GM19324 (cell line): ENCODE results near the gene ZNF425.
"Not testable (repeated sequence)": the region's sequence is repeated elsewhere in the genome, so short reads cannot be mapped to it uniquely, and the experiment has no call there.

Source experiments
- ATAC-seq: cut with Tn5 transposase; IDR thresholded peaks from one replicate; pipeline ENCODE4 v1.9.1; 2021; ENCODE audit warnings: mild to moderate bottlenecking, moderate library complexity; ENCODE audit not compliant: unreplicated experiment, low FRiP score

Gene ZNF425

DNA sequence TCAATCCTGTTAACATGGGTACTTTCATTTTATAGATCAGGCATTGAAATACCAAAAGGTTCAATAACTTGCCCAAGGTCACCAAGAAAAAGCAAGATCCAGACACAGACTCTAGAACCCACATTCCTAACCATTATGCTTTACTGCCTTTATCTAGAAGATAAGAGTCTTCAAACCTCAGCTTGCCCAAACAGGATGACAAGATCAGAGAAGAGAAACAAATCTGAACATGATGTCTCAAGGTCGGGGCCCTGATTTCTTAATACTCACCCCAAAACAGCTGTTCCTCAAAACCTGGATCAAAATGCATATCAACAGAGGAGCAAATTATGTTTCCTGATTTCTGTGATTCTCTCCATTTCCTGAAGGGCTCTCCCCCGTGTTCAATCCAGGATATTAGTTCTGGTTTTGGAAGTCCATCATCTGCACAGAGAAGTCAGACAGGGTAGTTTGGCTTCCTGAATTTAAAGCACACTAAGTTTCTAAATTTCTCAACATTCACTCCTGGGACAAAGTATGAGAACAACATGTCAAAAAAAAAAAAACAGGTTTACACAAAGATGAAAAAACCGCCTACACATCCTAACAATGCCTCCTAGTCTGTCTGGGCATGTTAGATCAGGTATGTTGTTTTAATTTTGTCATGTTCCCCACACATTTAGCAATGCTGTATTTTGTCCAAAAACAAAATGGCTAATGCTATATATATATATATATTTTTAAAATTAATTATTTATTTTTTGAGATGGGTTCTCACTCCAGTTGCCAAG, 51.8 kb downstream of the ZNF425 start:
- ATAC-seq, result no peak

GRCh38 chr7:149072438-149072775, 53.7 kb downstream of the ZNF425 start:
- ATAC-seq, result no peak

GRCh38 chr7:149071641-149072437, 54.3 kb downstream of the ZNF425 start:
- ATAC-seq, result no peak

- ATAC-seq, result no peak
Observed at GRCh38 chr7:149071182-149071635, 54.9 kb downstream of the ZNF425 start.

- no peak for ATAC-seq
Observed at GRCh38 chr7:149070372-149071125, 55.6 kb downstream of the ZNF425 start.

DNA sequence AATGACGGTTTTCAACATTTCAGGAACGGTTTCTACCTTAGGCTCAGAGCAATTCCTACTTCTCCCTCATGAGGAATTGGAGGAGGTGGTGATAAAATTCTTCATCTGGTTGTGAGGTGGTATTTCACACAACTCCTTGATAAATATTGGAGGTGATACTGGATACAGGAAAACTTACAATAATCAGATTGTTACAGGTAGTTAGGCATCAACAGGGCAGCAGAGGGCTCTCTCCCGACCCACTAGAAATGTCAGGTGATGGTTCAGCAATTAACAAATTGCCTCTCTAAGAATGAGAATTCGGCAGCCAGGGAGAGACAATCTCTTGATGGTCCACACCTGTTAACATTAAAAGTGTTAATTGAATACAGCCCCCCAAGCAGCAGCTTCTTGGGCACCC, 58.3 kb downstream of the ZNF425 start:
- ATAC-seq, result no peak

DNA sequence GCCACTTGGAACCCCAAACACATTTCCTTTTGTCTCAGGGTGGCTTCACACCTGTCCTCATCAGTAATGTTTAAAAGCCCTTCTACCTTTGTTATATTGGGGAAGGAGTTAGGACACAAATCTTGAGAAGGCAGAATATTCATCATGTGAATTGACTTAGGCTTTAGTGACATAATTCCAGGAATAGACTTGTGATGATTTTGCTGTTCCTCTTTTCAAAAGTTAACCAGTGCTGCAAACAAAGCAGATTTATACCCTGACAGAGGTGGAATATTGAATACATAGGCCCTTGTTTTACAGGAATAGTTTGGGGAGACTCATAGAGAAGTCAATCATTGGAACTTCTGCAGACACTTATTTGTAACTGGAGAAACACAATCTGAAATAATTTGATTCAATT, 62.6 kb downstream of the ZNF425 start:
- ATAC-seq, result no peak

DNA sequence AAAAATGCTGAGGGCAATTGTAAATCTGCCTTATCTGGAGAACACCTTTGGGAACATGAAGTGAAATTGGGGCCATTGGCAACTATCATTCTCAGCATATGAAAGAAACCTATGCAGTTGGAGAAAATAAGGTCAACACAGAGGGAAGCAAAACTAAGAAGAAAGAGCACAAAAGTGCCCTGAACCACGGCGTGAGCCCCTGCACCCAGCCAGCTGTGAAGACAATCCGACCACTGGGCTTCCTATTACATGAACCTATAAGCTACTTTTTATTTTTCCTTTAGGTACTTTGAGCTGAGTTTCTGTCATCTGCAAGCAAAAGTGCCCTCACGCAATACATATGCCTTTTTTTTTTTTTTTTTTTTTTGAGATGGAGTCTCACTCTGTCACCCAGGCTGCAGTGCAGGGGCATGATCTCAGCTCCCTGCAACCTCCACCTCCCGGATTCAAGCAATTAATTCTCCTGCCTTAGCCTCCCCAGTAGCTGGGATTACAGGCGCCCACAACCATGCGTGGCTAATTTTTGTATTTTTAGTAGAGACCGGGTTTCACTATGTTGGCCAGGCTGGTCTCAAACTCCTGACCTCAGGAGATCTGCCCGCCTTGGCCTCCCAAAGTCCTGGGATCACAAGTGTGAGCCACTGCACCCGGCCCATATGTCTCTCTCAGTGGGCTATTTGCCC, 63.8 kb downstream of the ZNF425 start:
- not testable (repeated sequence) for ATAC-seq

GRCh38 chr7:149060156-149060555, 66.0 kb downstream of the ZNF425 start:
- ATAC-seq, result no peak

DNA sequence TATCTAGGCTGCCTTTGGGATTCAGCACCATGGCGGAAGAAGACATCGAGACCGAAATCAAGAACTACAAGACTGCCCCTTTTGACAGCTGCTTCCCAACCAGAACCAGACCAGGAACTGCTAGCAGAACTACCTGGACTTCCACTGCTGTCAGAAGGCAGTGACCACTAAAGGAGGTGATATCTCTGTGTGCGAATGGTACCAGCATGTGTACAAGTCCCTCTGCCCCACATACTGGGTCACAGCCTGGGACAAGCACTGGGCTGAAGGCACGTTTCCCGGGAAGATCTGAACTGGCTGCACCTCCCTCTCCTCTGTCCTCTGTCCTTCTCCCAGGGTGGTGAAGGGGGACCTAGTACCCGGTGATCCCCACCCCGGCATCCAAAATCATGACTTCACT, 72.2 kb downstream of the ZNF425 start:
- ATAC-seq, result no peak

- ATAC-seq, result no peak
Observed at GRCh38 chr7:149053384-149053783, 72.7 kb downstream of the ZNF425 start.
